Heart right ventricle (tissue), 16 donors: ENCODE data around the gene PPP4R4. TPM values are rescaled to one million over a fixed set of nuclear protein-coding genes. Genes with fewer than 3 reads are reported as not detected.

Source experiments
- ATAC-seq, 8 donors: fragments of 200-7000 bp; cut with Tn5 transposase; one replicate each; pipeline ENCODE4 v1.9.1; 2020; ENCODE audit warnings: mild to moderate bottlenecking in 8 of 8, moderate library complexity in 8 of 8, moderate number of reproducible peaks in 1 of 8
- DNase-seq, 2 donors: peaks; one replicate each; pipeline ENCODE4 v3.0.0-alpha.2; 2020
- H3K27ac ChIP-seq, 10 donors: fragments of 200-600 bp; sonication (generic) in 2 of 10; one replicate each; pipeline versions ENCODE4 v1.5.0 to v1.8.0; 2020 to 2022; ENCODE audit warnings: mild to moderate bottlenecking in 3 of 10
- H3K27me3 ChIP-seq, 7 donors: fragments of 200-600 bp; one replicate each; pipeline ENCODE4 v1.8.0; 2021 to 2022; ENCODE audit warnings: mild to moderate bottlenecking in 2 of 7
- H3K36me3 ChIP-seq, 9 donors: fragments of 200-600 bp; sonication (generic) in 1 of 9; one replicate each; pipeline versions ENCODE4 v1.5.0 to v1.8.0; 2020 to 2022; ENCODE audit warnings: mild to moderate bottlenecking in 2 of 9
- H3K4me1 ChIP-seq, 9 donors: fragments of 200-600 bp; sonication (generic) in 1 of 9; one replicate each; pipeline versions ENCODE4 v1.5.0 to v1.8.0; 2020 to 2022; ENCODE audit warnings: mild to moderate bottlenecking in 4 of 9
- H3K4me3 ChIP-seq, 10 donors: fragments of 200-600 bp; sonication (generic) in 2 of 10; one replicate each; pipeline versions ENCODE4 v1.5.0 to v1.8.0; 2020 to 2022; ENCODE audit warnings: mild to moderate bottlenecking in 7 of 10, moderate library complexity in 2 of 10
- H3K9me3 ChIP-seq, 11 donors: fragments of 200-600 bp in 10 of 11; sonication (generic) in 2 of 11; one replicate each; pipeline versions ENCODE4 v1.5.0 to v1.8.0; 2013 to 2022; ENCODE audit warnings: mild to moderate bottlenecking in 2 of 11, control low read depth in 1 of 11, moderate library complexity in 1 of 11
- CTCF ChIP-seq, 9 donors: fragments of 200-600 bp; sonication (generic) in 2 of 9; IDR thresholded peaks; one replicate each; pipeline versions ENCODE4 v1.5.0 to v1.8.0; 2021 to 2022; ENCODE audit warnings: antibody characterized with exemption in 9 of 9, mild to moderate bottlenecking in 5 of 9, moderate library complexity in 1 of 9
- WGBS, 2 donors: extraction: QIAGEN DNeasy Blood & Tissue Kit; methylation state at CpG; one replicate each; pipeline ENCODE4 v1.1.7; 2013; ENCODE audit warnings: inconsistent platforms in 1 of 2; 5-methylcytosine and 5-hydroxymethylcytosine counted together
- intact Hi-C, 10 donors: fragments of 100-400 bp; cut with DNase I; formaldehyde crosslinking; loops; one replicate each; pipeline versions ENCODE4 v1.11.1 to v1.14.2; 2022
- polyA plus RNA-seq, 2 donors: library from polyadenylated mRNA; stranded (reverse); fragments of 200-250 nt; gene quantifications; one replicate each; pipeline ENCODE4 v1.2.3, GENCODE V29; 2013
- total RNA-seq, 10 donors: library from RNA; stranded (reverse); fragmentation: NEBNext Ultra II Directional in 3 of 10; extraction: Animal tissue kit (Norgen Biotek cat#: 25700) in 3 of 10; gene quantifications; one replicate each; pipeline versions ENCODE4 v1.2.1 to v1.2.4, GENCODE V29; 2021 to 2023
- donor health status: Arrhythmogenic right ventricular cardiomyopathy.
- donor health status: ischemic (EF 13 %, LVEDD 7.1; RV severe dilation, severe dysfunction).
- donor health status: healthy with polysubstance abuse.
- donor health status: DM: no; HTN: yes; CAD: no.
- donor health status: DM: no; HTN: no; CAD: no.
- donor health status: ischemic (EF 25% LVEDD 6.9; RV normal size, moderate dysfunction).
- donor health status: ischemic (EF 25% LVEDD 5.7; RV mildly dilated, moderate dysfunction).
- donor health status: healthy.
- donor health status: DM: yes; HTN: yes; CAD: no.
- donor health status: Ischemic cardiomyopathy.
- donor health status: ischemic (EF 35%, LVEDD 5.7; RV mildly dilated, moderate dysfunction).
- donor health status: nonischemic (EF 11% LVEDD 7.7; RV severe dilation, severe dysfunction).
- donor health status: DM: yes; HTN: yes; CAD: no.
- donor health status: PGD.
- donor health status: ischemic (EF 29% LVEDD 5.4; RV normal size, mild dysfunction).
- donor health status: nonischemic (EF 23%, LVEDD 6.1; RV moderate dilation, normal function).

PPP4R4 gene
- total and polyA plus RNA-seq, 12 donors: 0.13 to 0.94 (median 0.31) TPM; not detected in 5

GRCh38 chr14:94181835-94182234 is 7.7 kb downstream of the PPP4R4 start:
- Histone ChIP-seq H3K4me1 (peaks cover 0 to 8% (median 0%) of the 10 kb centered on the region in 9 donors), H3K9me3 (no peaks in the 10 kb centered on the region), H3K27me3 (peaks cover 2 to 67% (median 28%) of the 10 kb centered on the region in 7 donors), H3K4me3 (no peak overlapping the region), H3K36me3 (no peaks in the 10 kb centered on the region), H3K27ac (no peak overlapping the region)
- intact Hi-C loops: loop anchor here in 5 of 10 donors (2.0 to 5.0 kb wide), 3 partner anchors 45 to 145 kb away; no protein-coding TSS in a partner anchor
- DNase-seq (no peak), ATAC-seq (no peak)
- 77 to 83% methylated on average over 2 of the region's 2 CpGs for WGBS, 2 donors
- TF ChIP-seq CTCF (IDR thresholded peaks at IDR 0.05): no peak

- ATAC-seq: no peak
- DNase-seq: no peak
- Histone ChIP-seq H3K36me3 (no peaks in the 10 kb centered on the region), H3K4me3 (no peak overlapping the region), H3K4me1 (no peaks in the 10 kb centered on the region), H3K27ac (no peak overlapping the region), H3K9me3 (peaks cover 0 to 17% (median 3%) of the 10 kb centered on the region in 11 donors), H3K27me3 (peaks cover 0 to 49% (median 25%) of the 10 kb centered on the region in 7 donors)
- WGBS, 2 donors: 69 to 75% methylated on average over 1 of the region's 1 CpG
- no peak for TF ChIP-seq CTCF (IDR thresholded peaks at IDR 0.05)
- intact Hi-C loops: no loop called here
Observed at GRCh38 chr14:94192536-94192935, 18.4 kb downstream of the PPP4R4 start.

- WGBS, 2 donors: 40 to 44% methylated on average over 1 of the region's 1 CpG
- peaks cover 0 to 36% (median 20%) of the 10 kb centered on the region in 7 donors for H3K27me3 ChIP-seq
Observed at GRCh38 chr14:94193776-94194175, 19.7 kb downstream of the PPP4R4 start.

GRCh38 chr14:94196057-94196456 is 21.9 kb downstream of the PPP4R4 start:
- no peak overlapping the region for H3K4me3 ChIP-seq
- H3K27me3 ChIP-seq: peaks cover 0 to 22% (median 6%) of the 10 kb centered on the region in 7 donors
- DNase-seq (no peak), ATAC-seq (no peak)
- H3K4me1 ChIP-seq: no peaks in the 10 kb centered on the region
- no peaks in the 10 kb centered on the region for H3K36me3 ChIP-seq
- H3K9me3 ChIP-seq: peaks cover 0 to 29% (median 3%) of the 10 kb centered on the region in 11 donors
- intact Hi-C loops: no loop called here
- no peak for TF ChIP-seq CTCF (IDR thresholded peaks at IDR 0.05)
- H3K27ac ChIP-seq: no peak overlapping the region
- 78 to 81% methylated on average over 2 of the region's 2 CpGs for WGBS, 2 donors

More at GRCh38 chr14:94193776-94194175, 19.7 kb downstream of the PPP4R4 start:
- no peak overlapping the region for H3K27ac ChIP-seq
- TF ChIP-seq CTCF (IDR thresholded peaks at IDR 0.05): no peak
- no peak overlapping the region for H3K4me3 ChIP-seq
- ATAC-seq: no peak
- intact Hi-C loops: no loop called here
- no peaks in the 10 kb centered on the region for H3K4me1 ChIP-seq
- H3K36me3 ChIP-seq: no peaks in the 10 kb centered on the region
- no peak for DNase-seq
- H3K9me3 ChIP-seq: peaks cover 0 to 17% (median 3%) of the 10 kb centered on the region in 11 donors
